ENCODE measurements around the gene GRK5.

DNA sequence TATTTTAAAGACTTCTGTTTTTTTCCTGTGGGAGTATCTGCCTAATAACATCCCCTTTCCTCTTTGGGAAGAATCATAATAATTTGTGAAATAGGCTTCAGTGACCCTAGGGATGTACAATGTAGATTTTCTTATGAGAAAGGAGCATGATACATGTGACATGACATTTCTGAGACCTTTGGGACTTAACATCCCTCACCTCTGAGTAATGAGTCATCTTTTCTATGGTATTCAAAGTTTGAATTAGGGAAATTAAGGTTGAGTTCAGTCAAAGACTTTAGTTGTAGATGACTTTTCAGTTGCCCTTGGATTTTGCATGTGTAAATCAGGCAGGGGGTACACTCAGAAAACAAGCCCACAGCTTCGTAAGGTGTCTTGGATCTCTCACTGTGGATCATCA is 14.3 kb downstream of the GRK5 start:
- TF ChIP-seq, protein P1, sequence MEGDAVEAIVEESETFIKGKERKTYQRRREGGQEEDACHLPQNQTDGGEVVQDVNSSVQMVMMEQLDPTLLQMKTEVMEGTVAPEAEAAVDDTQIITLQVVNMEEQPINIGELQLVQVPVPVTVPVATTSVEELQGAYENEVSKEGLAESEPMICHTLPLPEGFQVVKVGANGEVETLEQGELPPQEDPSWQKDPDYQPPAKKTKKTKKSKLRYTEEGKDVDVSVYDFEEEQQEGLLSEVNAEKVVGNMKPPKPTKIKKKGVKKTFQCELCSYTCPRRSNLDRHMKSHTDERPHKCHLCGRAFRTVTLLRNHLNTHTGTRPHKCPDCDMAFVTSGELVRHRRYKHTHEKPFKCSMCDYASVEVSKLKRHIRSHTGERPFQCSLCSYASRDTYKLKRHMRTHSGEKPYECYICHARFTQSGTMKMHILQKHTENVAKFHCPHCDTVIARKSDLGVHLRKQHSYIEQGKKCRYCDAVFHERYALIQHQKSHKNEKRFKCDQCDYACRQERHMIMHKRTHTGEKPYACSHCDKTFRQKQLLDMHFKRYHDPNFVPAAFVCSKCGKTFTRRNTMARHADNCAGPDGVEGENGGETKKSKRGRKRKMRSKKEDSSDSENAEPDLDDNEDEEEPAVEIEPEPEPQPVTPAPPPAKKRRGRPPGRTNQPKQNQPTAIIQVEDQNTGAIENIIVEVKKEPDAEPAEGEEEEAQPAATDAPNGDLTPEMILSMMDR (IDR thresholded peaks at IDR 0.05; ENCODE audit: low read depth, low read length, poor library complexity, severe bottlenecking) = no peak
- no peak for TF ChIP-seq EZH2phosphoT487 (IDR thresholded peaks at IDR 0.05; ENCODE audit: borderline replicate concordance, low read length)
